Ovary (tissue), 9 donors: ENCODE measurements around the gene TEX261. TPM values are rescaled to one million over a fixed set of nuclear protein-coding genes. Genes with fewer than 3 reads are reported as not detected.

ENCODE experiments used
- DNase-seq, 5 donors: peaks; one replicate each; pipeline ENCODE4 v3.0.0-alpha.2; 2019 to 2020
- H3K27ac ChIP-seq, 2 donors: fragments of 200-600 bp; one replicate each; pipeline versions ENCODE4 v1.5.1 to v1.8.0; 2019 to 2022
- H3K27me3 ChIP-seq: fragments of 200-600 bp; one replicate; pipeline ENCODE4 v1.8.0; 2022
- H3K36me3 ChIP-seq: fragments of 200-600 bp; sonication (generic); one replicate; pipeline ENCODE4 v1.5.1; 2019
- H3K4me1 ChIP-seq: one replicate; pipeline ENCODE4 v1.8.1; 2013; ENCODE audit warnings: mild to moderate bottlenecking, moderate library complexity; ENCODE audit not compliant: insufficient read depth
- H3K4me3 ChIP-seq: fragments of 200-600 bp; sonication (generic); one replicate; pipeline ENCODE4 v1.5.1; 2017
- H3K9me3 ChIP-seq, 2 donors: fragments of 200-600 bp in 1 of 2; sonication (generic) in 1 of 2; one replicate each; pipeline versions ENCODE4 v1.5.1 to v1.8.1; 2013 to 2019; ENCODE audit warnings: mild to moderate bottlenecking in 1 of 2, moderate library complexity in 1 of 2
- CTCF ChIP-seq, 3 donors: fragments of 450-650 bp in 2 of 3; fragments of 200-600 bp in 1 of 3; IDR thresholded peaks; one replicate each; pipeline versions ENCODE4 v1.5.1 to v1.8.0; 2016 to 2022; ENCODE audit warnings: antibody characterized with exemption in 3 of 3, mild to moderate bottlenecking in 1 of 3
- EP300 ChIP-seq: sonication (generic); formaldehyde crosslinking; IDR thresholded peaks from one replicate; pipeline ENCODE4 v1.6.1; 2017; ENCODE audit warnings: antibody characterized with exemption
- POLR2A ChIP-seq: fragments of 450-650 bp; IDR thresholded peaks from one replicate; pipeline ENCODE4 v1.6.1; 2017; ENCODE audit warnings: antibody characterized with exemption, mild to moderate bottlenecking, moderate library complexity
- WGBS, 3 donors: extraction: QIAGEN DNeasy Blood & Tissue Kit in 1 of 3; methylation state at CpG; one replicate each; pipeline versions ENCODE4 v1.1.5 to v1.1.7; 2013 to 2017; 5-methylcytosine and 5-hydroxymethylcytosine counted together
- intact Hi-C, 4 donors: fragments of 100-400 bp; cut with DNase I; formaldehyde crosslinking; loops; one replicate each; pipeline versions ENCODE4 v1.11.0 to v1.15.1; 2022 to 2023
- polyA plus RNA-seq, 2 donors: library from polyadenylated mRNA; stranded (reverse); fragments of 200-250 nt in 1 of 2; fragments of 350-450 nt in 1 of 2; fragmentation: Illumina TruSeq in 1 of 2; extraction: RNeasy Lipid Tissue Mini Kit (QIAGEN cat#74804) in 1 of 2; gene quantifications; one replicate each; pipeline ENCODE4 v1.2.3, GENCODE V29; 2013 to 2014
- total RNA-seq, 7 donors: library from RNA; depleted of rRNA in 2 of 7; stranded (reverse); fragments of >200 nt in 2 of 7; fragmentation: NEBNext Ultra II Directional in 3 of 7; extraction: Animal tissue kit (Norgen Biotek cat#: 25700) in 3 of 7; gene quantifications; one replicate each; pipeline versions ENCODE4 v1.1.0 to v1.2.4, GENCODE V29; 2016 to 2023
- donor health status: DM: no; HTN: no; CAD: no; lungs with moderate emphysema.
- donor health status: DM: no; HTN: no; CAD: no.
- donor health status: Bipolar disorder and iron deficiency.
- donor health status: DM: yes; HTN: yes; CAD: no.
- donor health status: DM: no; HTN: no; CAD: no.
- donor health status: DM: yes; HTN: yes; CAD: no.

TEX261 gene
- total and polyA plus RNA-seq, 9 donors = 21.6 to 132 (median 57.3) TPM

- no peaks in the 10 kb centered on the region for H3K27me3 ChIP-seq
- DNase-seq = no peak
Observed at GRCh38 chr2:70960833-70961647, 33.6 kb downstream of the TEX261 start.

DNA sequence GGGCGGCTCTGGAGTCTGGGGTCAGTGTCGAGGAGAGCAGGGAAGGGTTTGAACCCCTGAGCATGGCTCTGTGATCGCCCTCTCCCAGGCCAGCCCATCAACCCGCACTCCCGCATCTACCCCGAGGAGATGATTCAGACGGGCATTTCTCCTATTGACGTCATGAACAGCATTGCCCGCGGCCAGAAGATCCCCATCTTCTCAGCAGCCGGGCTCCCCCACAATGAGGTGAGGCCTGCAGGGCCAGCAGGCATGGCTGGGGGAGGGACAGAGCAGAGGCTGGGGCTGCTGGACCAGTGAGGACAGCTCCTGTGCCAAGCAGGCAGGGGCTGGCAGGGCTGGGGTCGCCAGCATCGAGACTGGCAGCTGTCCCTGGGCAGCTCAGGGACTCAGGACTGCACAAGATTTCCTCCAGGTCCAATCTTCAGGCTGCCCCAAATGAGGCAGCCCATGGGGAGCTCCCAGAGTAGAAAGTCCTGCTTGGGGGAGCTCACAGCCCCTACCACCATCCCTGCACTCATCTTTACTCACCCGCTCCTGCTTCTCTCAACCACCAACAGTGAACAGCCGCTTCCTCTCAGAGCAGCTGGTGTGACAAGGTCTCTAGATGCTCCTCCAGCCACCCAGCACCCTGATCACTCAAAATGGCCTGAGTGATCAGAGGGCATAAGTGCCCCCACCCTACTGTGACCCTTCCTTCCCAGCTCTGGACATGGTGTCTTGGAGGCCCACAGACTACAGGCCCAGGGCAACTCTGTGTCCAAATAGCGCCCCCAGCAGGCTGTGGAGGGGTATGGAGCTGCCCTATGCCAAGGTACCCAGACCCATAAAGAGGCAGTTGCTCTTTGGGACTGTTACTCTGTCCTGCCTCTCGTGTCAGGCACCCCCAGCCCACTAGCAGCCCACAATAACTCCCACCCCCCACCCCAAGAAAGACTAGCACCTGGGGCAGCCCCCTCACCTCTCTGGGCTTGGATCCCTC, 34.5 kb downstream of the TEX261 start:
- Histone ChIP-seq H3K27ac (no peak overlapping the region), H3K4me1 (no peaks in the 10 kb centered on the region), H3K4me3 (no peak overlapping the region), H3K36me3 (no peaks in the 10 kb centered on the region), H3K9me3 (no peaks in the 10 kb centered on the region), H3K27me3 (no peaks in the 10 kb centered on the region)
- intact Hi-C loops = no loop called here
- no peak for DNase-seq
- TF ChIP-seq POLR2A = no peak
- no peak for TF ChIP-seq CTCF (IDR thresholded peaks at IDR 0.05)
- no peak for TF ChIP-seq EP300
- WGBS, 3 donors = 79 to 85% (median 84%) methylated on average over 16 to 17 of the region's 17 CpGs

More at GRCh38 chr2:70960833-70961647, 33.6 kb downstream of the TEX261 start:
- no peak overlapping the region for H3K4me3 ChIP-seq
- H3K36me3 ChIP-seq = no peaks in the 10 kb centered on the region
- TF ChIP-seq CTCF (IDR thresholded peaks at IDR 0.05) (no peak), POLR2A (no peak), EP300 (no peak)
- H3K9me3 ChIP-seq = no peaks in the 10 kb centered on the region
- intact Hi-C loops = no loop called here
- WGBS, 3 donors = 64 to 73% (median 73%) methylated on average over 14 of the region's 14 CpGs
- no peaks in the 10 kb centered on the region for H3K4me1 ChIP-seq
- H3K27ac ChIP-seq = no peak overlapping the region

DNA sequence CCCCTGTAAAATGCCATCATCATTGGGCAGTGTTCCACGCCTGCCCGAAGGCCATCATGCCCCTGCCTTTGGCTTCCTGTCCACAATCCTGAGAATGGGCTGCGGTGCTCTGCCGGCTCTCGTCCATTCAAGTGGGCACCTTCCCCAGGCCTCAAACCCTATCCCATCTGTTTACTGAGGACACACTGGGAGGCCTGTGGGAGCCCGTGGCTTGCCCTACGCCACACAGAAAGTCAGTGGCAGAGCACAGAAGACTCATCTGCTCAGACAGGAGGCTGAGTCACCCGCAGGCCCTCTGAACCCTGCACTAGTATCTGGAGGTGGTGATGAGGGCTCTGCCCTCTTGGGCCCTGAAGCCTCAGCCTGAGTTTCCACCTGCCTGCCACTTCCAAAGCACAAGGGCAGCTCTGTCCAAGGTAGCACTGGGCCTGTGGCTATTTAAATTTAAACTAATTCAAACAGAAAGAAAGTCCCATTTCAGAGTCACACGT, 35.4 kb downstream of the TEX261 start:
- WGBS, 3 donors = 91 to 96% (median 94%) methylated on average over 9 of the region's 9 CpGs

DNA sequence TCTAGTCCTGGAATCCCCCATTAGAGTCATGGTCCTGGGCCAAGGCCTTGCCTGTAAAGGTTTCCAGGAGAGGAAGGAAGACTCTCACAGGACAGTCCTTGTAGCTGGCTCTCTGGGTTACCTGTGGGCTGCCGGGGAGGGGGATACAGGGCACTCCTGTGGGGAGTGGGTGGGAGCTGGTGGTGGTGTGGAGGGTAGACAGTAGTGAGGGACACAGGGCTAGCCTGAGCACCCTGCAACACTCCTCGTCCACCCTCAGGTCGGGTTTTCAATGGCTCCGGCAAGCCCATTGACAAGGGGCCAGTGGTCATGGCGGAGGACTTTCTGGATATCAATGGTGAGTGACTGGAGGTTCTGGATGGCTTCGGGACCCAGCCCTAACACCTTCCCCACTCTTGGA, 35.9 kb downstream of the TEX261 start:
- DNase-seq = no peak
- Histone ChIP-seq H3K36me3 (no peaks in the 10 kb centered on the region), H3K4me1 (no peaks in the 10 kb centered on the region), H3K27me3 (no peaks in the 10 kb centered on the region), H3K9me3 (no peaks in the 10 kb centered on the region), H3K27ac (no peak overlapping the region), H3K4me3 (no peak overlapping the region)
- 94 to 96% (median 94%) methylated on average over 6 of the region's 6 CpGs for WGBS, 3 donors
- intact Hi-C loops = no loop called here
- TF ChIP-seq POLR2A (no peak), EP300 (no peak), CTCF (IDR thresholded peaks at IDR 0.05) (no peak)

More for the DNA sequence above, 35.4 kb downstream of the TEX261 start:
- TF ChIP-seq POLR2A = no peak
- Histone ChIP-seq H3K27me3 (no peaks in the 10 kb centered on the region), H3K4me3 (no peak overlapping the region), H3K27ac (no peak overlapping the region), H3K36me3 (no peaks in the 10 kb centered on the region), H3K4me1 (no peaks in the 10 kb centered on the region), H3K9me3 (no peaks in the 10 kb centered on the region)
- intact Hi-C loops = no loop called here
- no peak for DNase-seq
